OCI-LY1 (cell line): ENCODE data around the gene BDH1.

Experiments
- EZH2 ChIP-seq: fragments of 200-600 bp; sonication (generic), shearing (Covaris generic); IDR thresholded peaks from 2 replicates; pipeline ENCODE4 v1.8.0; 2017; ENCODE audit warnings: borderline replicate concordance, mixed run types, mild to moderate bottlenecking, antibody characterized with exemption, low read length, moderate library complexity, mixed read lengths
- TF ChIP-seq, protein P1 (sequence below): fragments of 200-600 bp; sonication (generic), shearing (Covaris generic); IDR thresholded peaks from 2 replicates; pipeline ENCODE4 v1.5.1; 2017; ENCODE audit warnings: mild to moderate bottlenecking, antibody characterized with exemption, low read length, moderate library complexity, mixed read lengths

GRCh38 chr3:197491478-197491877 lies 64.3 kb downstream of the BDH1 start:
- TF ChIP-seq, protein P1, sequence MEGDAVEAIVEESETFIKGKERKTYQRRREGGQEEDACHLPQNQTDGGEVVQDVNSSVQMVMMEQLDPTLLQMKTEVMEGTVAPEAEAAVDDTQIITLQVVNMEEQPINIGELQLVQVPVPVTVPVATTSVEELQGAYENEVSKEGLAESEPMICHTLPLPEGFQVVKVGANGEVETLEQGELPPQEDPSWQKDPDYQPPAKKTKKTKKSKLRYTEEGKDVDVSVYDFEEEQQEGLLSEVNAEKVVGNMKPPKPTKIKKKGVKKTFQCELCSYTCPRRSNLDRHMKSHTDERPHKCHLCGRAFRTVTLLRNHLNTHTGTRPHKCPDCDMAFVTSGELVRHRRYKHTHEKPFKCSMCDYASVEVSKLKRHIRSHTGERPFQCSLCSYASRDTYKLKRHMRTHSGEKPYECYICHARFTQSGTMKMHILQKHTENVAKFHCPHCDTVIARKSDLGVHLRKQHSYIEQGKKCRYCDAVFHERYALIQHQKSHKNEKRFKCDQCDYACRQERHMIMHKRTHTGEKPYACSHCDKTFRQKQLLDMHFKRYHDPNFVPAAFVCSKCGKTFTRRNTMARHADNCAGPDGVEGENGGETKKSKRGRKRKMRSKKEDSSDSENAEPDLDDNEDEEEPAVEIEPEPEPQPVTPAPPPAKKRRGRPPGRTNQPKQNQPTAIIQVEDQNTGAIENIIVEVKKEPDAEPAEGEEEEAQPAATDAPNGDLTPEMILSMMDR = no peak
- no peak for TF ChIP-seq EZH2
